Endothelial cell of hepatic sinusoid (primary cell): ENCODE data around the gene ZCCHC7.

ENCODE experiments used
- in situ Hi-C: cut with HindIII; loops from 2 replicates; pipeline ENCODE4 v1.10.0; 2017; ENCODE audit warnings: low sequenced_read_pairs

Gene ZCCHC7

GRCh38 chr9:37364751-37365360 is 244.5 kb downstream of the ZCCHC7 start:
- in situ Hi-C loops, result loop anchor here (5.0 to 25.0 kb wide), 2 partner anchors 42 to 553 kb away; no protein-coding TSS in a partner anchor

GRCh38 chr9:37369671-37370070 is 249.3 kb downstream of the ZCCHC7 start:
- in situ Hi-C loops, result loop anchor here (25.0 kb wide), 1 partner anchor 557 kb away; no protein-coding TSS in a partner anchor

GRCh38 chr9:37370282-37370681 is 249.9 kb downstream of the ZCCHC7 start:
- in situ Hi-C loops, result loop anchor here (25.0 kb wide), 1 partner anchor 558 kb away; no protein-coding TSS in a partner anchor

- in situ Hi-C loops, result loop anchor here (25.0 kb wide), 1 partner anchor 559 kb away; no protein-coding TSS in a partner anchor
Measured at GRCh38 chr9:37370968-37371563, 250.7 kb downstream of the ZCCHC7 start.

- in situ Hi-C loops, result loop anchor here (25.0 kb wide), 1 partner anchor 560 kb away; no protein-coding TSS in a partner anchor
Measured at GRCh38 chr9:37371565-37372464, 251.4 kb downstream of the ZCCHC7 start.

- in situ Hi-C loops, result loop anchor here (25.0 kb wide), 1 partner anchor 561 kb away; no protein-coding TSS in a partner anchor
Measured at GRCh38 chr9:37372839-37373238, 252.5 kb downstream of the ZCCHC7 start.

GRCh38 chr9:37373621-37374020 is 253.2 kb downstream of the ZCCHC7 start:
- in situ Hi-C loops, result loop anchor here (25.0 kb wide), 1 partner anchor 561 kb away; no protein-coding TSS in a partner anchor

- in situ Hi-C loops, result loop anchor here (25.0 kb wide), 1 partner anchor 563 kb away; no protein-coding TSS in a partner anchor
Measured at GRCh38 chr9:37374892-37375291, 254.5 kb downstream of the ZCCHC7 start.

GRCh38 chr9:37377688-37378612 is 257.6 kb downstream of the ZCCHC7 start:
- in situ Hi-C loops, result no loop called here

GRCh38 chr9:37378613-37379004 is 258.2 kb downstream of the ZCCHC7 start:
- in situ Hi-C loops, result no loop called here

GRCh38 chr9:37379835-37380234 is 259.5 kb downstream of the ZCCHC7 start:
- in situ Hi-C loops, result no loop called here

GRCh38 chr9:37380570-37380969 is 260.2 kb downstream of the ZCCHC7 start:
- in situ Hi-C loops, result no loop called here

- in situ Hi-C loops, result no loop called here
Measured at GRCh38 chr9:37381094-37381741, 260.8 kb downstream of the ZCCHC7 start.

- in situ Hi-C loops, result no loop called here
Measured at GRCh38 chr9:37382161-37382981, 262.0 kb downstream of the ZCCHC7 start.

- in situ Hi-C loops, result no loop called here
Measured at GRCh38 chr9:37382982-37383357, 262.6 kb downstream of the ZCCHC7 start.

- in situ Hi-C loops, result no loop called here
Measured at GRCh38 chr9:37383393-37383792, 263.0 kb downstream of the ZCCHC7 start.

GRCh38 chr9:37383876-37384746 is 263.7 kb downstream of the ZCCHC7 start:
- in situ Hi-C loops, result no loop called here

- in situ Hi-C loops, result no loop called here
Measured at GRCh38 chr9:37385286-37385685, 264.9 kb downstream of the ZCCHC7 start.
